Testis (tissue), 2 donors: Measurements from ENCODE around the gene OBSCN.

Source experiments
- POLR2A ChIP-seq: fragments of 450-650 bp; IDR thresholded peaks from one replicate; pipeline ENCODE4 v1.6.1; 2017; ENCODE audit warnings: antibody characterized with exemption, mild to moderate bottlenecking, moderate library complexity
- TF ChIP-seq, protein P1 (sequence below), 3 experiments: fragments of 450-650 bp in 2 of 3; fragments of 200-600 bp in 1 of 3; sonication (generic) in 1 of 3; IDR thresholded peaks; one replicate each; pipeline ENCODE4 v1.5.1; 2016 to 2019; ENCODE audit warnings: antibody characterized with exemption in 3 of 3, mild to moderate bottlenecking in 2 of 3, moderate library complexity in 1 of 3

DNA sequence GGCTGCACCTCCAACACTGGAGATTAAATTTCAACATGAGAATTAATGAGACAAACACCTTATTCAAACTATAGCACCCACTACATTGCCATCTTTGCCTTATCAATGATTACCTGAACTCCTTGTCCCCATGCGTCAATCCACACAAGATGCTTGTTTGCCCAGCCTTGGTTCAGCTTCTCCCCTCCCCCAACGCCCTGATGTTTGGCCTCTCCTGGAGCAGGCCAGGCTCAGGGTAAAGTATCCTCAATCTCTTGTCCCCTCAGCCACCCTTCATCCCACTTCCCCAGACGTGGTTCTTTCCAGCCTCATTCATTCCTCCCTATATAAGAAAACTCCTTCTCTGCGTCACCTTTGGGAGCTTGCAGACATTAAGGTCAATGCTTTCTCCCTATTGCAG lies 220.6 kb downstream of the OBSCN start:
- TF ChIP-seq, protein P1, sequence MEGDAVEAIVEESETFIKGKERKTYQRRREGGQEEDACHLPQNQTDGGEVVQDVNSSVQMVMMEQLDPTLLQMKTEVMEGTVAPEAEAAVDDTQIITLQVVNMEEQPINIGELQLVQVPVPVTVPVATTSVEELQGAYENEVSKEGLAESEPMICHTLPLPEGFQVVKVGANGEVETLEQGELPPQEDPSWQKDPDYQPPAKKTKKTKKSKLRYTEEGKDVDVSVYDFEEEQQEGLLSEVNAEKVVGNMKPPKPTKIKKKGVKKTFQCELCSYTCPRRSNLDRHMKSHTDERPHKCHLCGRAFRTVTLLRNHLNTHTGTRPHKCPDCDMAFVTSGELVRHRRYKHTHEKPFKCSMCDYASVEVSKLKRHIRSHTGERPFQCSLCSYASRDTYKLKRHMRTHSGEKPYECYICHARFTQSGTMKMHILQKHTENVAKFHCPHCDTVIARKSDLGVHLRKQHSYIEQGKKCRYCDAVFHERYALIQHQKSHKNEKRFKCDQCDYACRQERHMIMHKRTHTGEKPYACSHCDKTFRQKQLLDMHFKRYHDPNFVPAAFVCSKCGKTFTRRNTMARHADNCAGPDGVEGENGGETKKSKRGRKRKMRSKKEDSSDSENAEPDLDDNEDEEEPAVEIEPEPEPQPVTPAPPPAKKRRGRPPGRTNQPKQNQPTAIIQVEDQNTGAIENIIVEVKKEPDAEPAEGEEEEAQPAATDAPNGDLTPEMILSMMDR (IDR thresholded peaks at IDR 0.05): no peak
- no peak for TF ChIP-seq POLR2A
